Endothelial cell of umbilical vein (primary cell): ENCODE data around the gene TMEM139. TPM values are rescaled to one million over a fixed set of nuclear protein-coding genes. Genes with fewer than 3 reads are reported as not detected.

Experiments used
- BruUV-seq: library from RNA; stranded (reverse); fragments of 400-500 nt; replicated peaks from 2 replicates; lab custom pipeline; 2021; lab: Mats Ljungman, UMichigan
- CTCF ChIA-PET: fragments of 300-600, 350-600 bp; sonication (Branson Sonifier 250); formaldehyde crosslinking; loops from one replicate; lab custom pipeline; 2021; ENCODE audit warnings: antibody characterized with exemption, inconsistent platforms; lab: Charles Lee
- POLR2A ChIA-PET: fragments of 300-600, 350-600 bp; sonication (Branson Sonifier 250); formaldehyde crosslinking; loops from one replicate; lab custom pipeline; 2021; ENCODE audit warnings: antibody characterized with exemption, inconsistent platforms; lab: Charles Lee
- DNase-seq: peaks from one replicate; pipeline ENCODE4 v3.0.0-alpha.2; 2011; ENCODE audit warnings: low read depth, low spot score
- FAIRE-seq: peaks from 2 replicates; lab custom pipeline; 2011; peaks lifted over from hg19 to GRCh38; lab: Jason Lieb, UNC
- H2AFZ ChIP-seq: 2 replicates; pipeline ENCODE4 v1.6.0; 2012; ENCODE audit warnings: low read depth, low read length, control low read depth, inconsistent platforms
- H3K27ac ChIP-seq: 2 replicates; pipeline ENCODE4 v1.5.1; 2011; ENCODE audit warnings: low read depth, mild to moderate bottlenecking, control low read depth, low read length, moderate library complexity; ENCODE audit not compliant: insufficient read depth
- H3K27me3 ChIP-seq, 2 experiments: 2 replicates each; pipeline versions ENCODE4 v1.6.0 to v1.6.1; 2011; ENCODE audit warnings: low read length in 2 of 2, mixed read lengths in 1 of 2; ENCODE audit not compliant: control insufficient read depth in 2 of 2, insufficient read depth in 2 of 2
- H3K36me3 ChIP-seq, 2 experiments: 2 replicates in 1 of 2; 3 replicates in 1 of 2; pipeline ENCODE4 v1.5.1; 2011; ENCODE audit warnings: low read length in 2 of 2, mild to moderate bottlenecking in 1 of 2, moderate library complexity in 1 of 2; ENCODE audit not compliant: control insufficient read depth in 2 of 2, insufficient read depth in 2 of 2; ENCODE audit errors: extremely low read depth in 1 of 2
- H3K4me1 ChIP-seq: 3 replicates; pipeline ENCODE4 v1.5.1; 2011; ENCODE audit warnings: mild to moderate bottlenecking, low read length; ENCODE audit not compliant: control insufficient read depth, insufficient read depth; ENCODE audit errors: extremely low read depth
- H3K4me2 ChIP-seq: 2 replicates; pipeline ENCODE4 v1.6.1; 2011; ENCODE audit warnings: low read length, control low read depth, mixed read lengths; ENCODE audit not compliant: insufficient read depth
- H3K4me3 ChIP-seq, 3 experiments: fragments of 200-600 bp in 1 of 3; sonication (generic), shearing (Covaris generic) in 1 of 3; replicated peaks in 1 of 3; 2 replicates each; pipeline ENCODE4 v1.5.1; 2011 to 2016; ENCODE audit warnings: control low read depth in 3 of 3, low read length in 3 of 3, mild to moderate bottlenecking in 2 of 3, inconsistent platforms in 1 of 3, low read depth in 1 of 3, moderate library complexity in 1 of 3; ENCODE audit not compliant: insufficient read depth in 1 of 3
- H3K79me2 ChIP-seq: 2 replicates; pipeline ENCODE4 v1.6.0; 2012; ENCODE audit warnings: low read length, inconsistent platforms; ENCODE audit not compliant: control insufficient read depth, insufficient read depth
- H3K9ac ChIP-seq: replicated peaks from 2 replicates; pipeline ENCODE3; 2011; ENCODE audit warnings: low read length, control low read depth; ENCODE audit not compliant: insufficient read depth; ENCODE audit errors: extremely low read depth
- H3K9me1 ChIP-seq: replicated peaks from 3 replicates; pipeline ENCODE4 v1.6.0; 2011; ENCODE audit warnings: mild to moderate bottlenecking, low read length; ENCODE audit not compliant: control insufficient read depth, insufficient read depth; ENCODE audit errors: extremely low read depth
- H3K9me3 ChIP-seq: replicated peaks from 2 replicates; pipeline ENCODE4 v1.5.1; 2012; ENCODE audit warnings: low read length, inconsistent platforms; ENCODE audit not compliant: control insufficient read depth, insufficient read depth
- H4K20me1 ChIP-seq: replicated peaks from 2 replicates; pipeline ENCODE3; 2011; ENCODE audit warnings: mild to moderate bottlenecking, low read length; ENCODE audit not compliant: control insufficient read depth, insufficient read depth; ENCODE audit errors: extremely low read depth
- CTCF ChIP-seq, 2 donors: IDR thresholded peaks; 1 replicate in 1 of 2; 2 replicates in 1 of 2; pipeline ENCODE4 v1.5.1; 2011; ENCODE audit warnings: low read length in 2 of 2, mild to moderate bottlenecking in 2 of 2, moderate library complexity in 2 of 2, control low read depth in 1 of 2, inconsistent platforms in 1 of 2, low read depth in 1 of 2; ENCODE audit not compliant: insufficient read depth in 1 of 2; ENCODE audit errors: extremely low read depth in 1 of 2
- EZH2 ChIP-seq: IDR thresholded peaks from 2 replicates; pipeline ENCODE4 v1.6.1; 2012; ENCODE audit warnings: borderline replicate concordance, low read depth, mild to moderate bottlenecking, moderate library complexity, low read length, inconsistent platforms; ENCODE audit not compliant: severe bottlenecking
- FOS ChIP-seq: IDR thresholded peaks from 2 replicates; pipeline ENCODE4 v1.6.1; 2011; ENCODE audit warnings: mild to moderate bottlenecking, low read length, moderate library complexity, borderline replicate concordance; ENCODE audit not compliant: insufficient read depth
- GATA2 ChIP-seq: IDR thresholded peaks from 2 replicates; pipeline ENCODE4 v1.7.0; 2011; ENCODE audit warnings: low read depth, mild to moderate bottlenecking, moderate library complexity, mixed read lengths, low read length; ENCODE audit not compliant: insufficient read length, insufficient read depth
- JUN ChIP-seq: IDR thresholded peaks from 2 replicates; pipeline ENCODE4 v1.6.1; 2011; ENCODE audit warnings: borderline replicate concordance, low read depth; ENCODE audit not compliant: insufficient read length, insufficient read depth
- MAX ChIP-seq: IDR thresholded peaks from 2 replicates; pipeline ENCODE4 v1.6.1; 2011; ENCODE audit not compliant: insufficient read depth, insufficient read length
- MYC ChIP-seq: IDR thresholded peaks from one replicate; pipeline ENCODE4 v1.6.1; 2011; ENCODE audit warnings: mild to moderate bottlenecking, low read depth, low read length
- POLR2A ChIP-seq: IDR thresholded peaks from 2 replicates; pipeline ENCODE4 v1.6.1; 2012; ENCODE audit warnings: low read depth, mild to moderate bottlenecking, control low read depth, low read length
- POLR2AphosphoS5 ChIP-seq: IDR thresholded peaks from 2 replicates; pipeline ENCODE4 v1.6.1; 2012; ENCODE audit warnings: low read depth, mild to moderate bottlenecking, control low read depth, low read length, moderate library complexity; ENCODE audit not compliant: insufficient read depth
- dilution Hi-C: fragments of 300-500 bp; cut with MboI; formaldehyde crosslinking; loops from one replicate; pipeline ENCODE4 v1.15.0; 2019; ENCODE audit warnings: low sequenced_read_pairs; ENCODE audit not compliant: extremely low pct_ligation_motif_present
- intact Hi-C: fragments of 100-400 bp; cut with micrococcal nuclease; formaldehyde crosslinking; loops from one replicate; pipeline ENCODE4 v1.10.0; 2022
- polyA plus RNA-seq, 4 experiments: library from polyadenylated mRNA; depleted of rRNA in 3 of 4; stranded (reverse) in 3 of 4; unstranded in 1 of 4; fragments of >200 nt; gene quantifications; 2 replicates each; pipeline versions ENCODE4 v1.2.1 to v1.2.3, GENCODE V29; 2011 to 2012; ENCODE audit warnings: missing spikeins in 1 of 4
- total RNA-seq: library from RNA; stranded (reverse); gene quantifications from 2 replicates; pipeline ENCODE4 v1.2.3, GENCODE V29; 2021

Gene TMEM139
- total and polyA plus RNA-seq, 2 donors (not counting 3 experiments of a cell fraction or from before 2014, with no cell fraction given) = 0.37 TPM; not detected in 1

GRCh38 chr7:143261901-143262300, 22.9 kb upstream of the TMEM139 start:
- Histone ChIP-seq H3K9ac (no peak overlapping the region), H3K36me3 (peaks cover 2 to 5% of the 10 kb centered on the region in 2 experiments), H3K4me2 (no peak overlapping the region), H3K4me1 (peaks cover 8% of the 10 kb centered on the region), H3K27ac (no peak overlapping the region), H4K20me1 (no peaks in the 10 kb centered on the region), H3K79me2 (peaks cover 5% of the 10 kb centered on the region), H2AFZ (no peak overlapping the region), H3K27me3 (no peaks in the 10 kb centered on the region), H3K9me1 (no peaks in the 10 kb centered on the region), H3K9me3 (no peaks in the 10 kb centered on the region), H3K4me3 (no peak overlapping the region)
- DNase-seq (no peak), FAIRE-seq (no peak)
- no peak for TF ChIP-seq JUN
- no peak for TF ChIP-seq GATA2
- no peak for TF ChIP-seq POLR2AphosphoS5
- no peak for TF ChIP-seq MAX
- TF ChIP-seq FOS = no peak
- TF ChIP-seq MYC = no peak
- no peak for TF ChIP-seq EZH2
- no peak for TF ChIP-seq POLR2A
- TF ChIP-seq CTCF (IDR thresholded peaks at IDR 0.05; ENCODE audit: extremely low read depth in 1 of 2, insufficient read depth in 1 of 2, low read depth in 1 of 2, low read length in 2 of 2) = no peak
- BruUV-seq = no TSS peak
- POLR2A ChIA-PET = no interaction called here
- CTCF ChIA-PET = interaction anchor here (1.9 to 2.0 kb wide), 2 partner anchors 21 to 47 kb away, joined by 8 to 9 read pairs; no protein-coding TSS in a partner anchor
- dilution Hi-C loops = no loop called here
- intact Hi-C loops = loop anchor here (2.0 kb wide), 1 partner anchor 35 kb away; no protein-coding TSS in a partner anchor
